RWPE1 (cell line): Measurements from ENCODE around the gene FLNA.

Experiments used
- CTCF ChIA-PET: fragments of 350-600 bp; sonication (Branson Sonifier 250); formaldehyde crosslinking; extraction: SDS; loops from one replicate; lab custom pipeline; 2021; lab: Yijun Ruan, JAX
- POLR2A ChIA-PET: fragments of 400-600 bp; formaldehyde crosslinking; extraction: SDS; loops from one replicate; lab custom pipeline; 2020; ENCODE audit warnings: antibody characterized with exemption; ENCODE audit not compliant: low non-redundant PET; lab: Yijun Ruan, JAX
- DNase-seq: peaks from one replicate; pipeline ENCODE4 v3.0.0; 2012; ENCODE audit warnings: low spot score
- H3K27ac ChIP-seq: fragments of 450-650 bp; 2 replicates; pipeline ENCODE4 v1.5.1; 2017
- TF ChIP-seq, protein P1 (sequence below): fragments of 450-650 bp; conservative IDR thresholded peaks from 2 replicates; pipeline ENCODE4 v1.5.1; 2017; ENCODE audit warnings: low read depth, mild to moderate bottlenecking

The FLNA gene

GRCh38 chrX:154365052-154365600 lies 9.3 kb downstream of the FLNA start:
- peak overlapping the region; percentile 97 for H3K27ac ChIP-seq
- no peak for DNase-seq
- CTCF ChIA-PET, result no interaction called here
- TF ChIP-seq, protein P1, sequence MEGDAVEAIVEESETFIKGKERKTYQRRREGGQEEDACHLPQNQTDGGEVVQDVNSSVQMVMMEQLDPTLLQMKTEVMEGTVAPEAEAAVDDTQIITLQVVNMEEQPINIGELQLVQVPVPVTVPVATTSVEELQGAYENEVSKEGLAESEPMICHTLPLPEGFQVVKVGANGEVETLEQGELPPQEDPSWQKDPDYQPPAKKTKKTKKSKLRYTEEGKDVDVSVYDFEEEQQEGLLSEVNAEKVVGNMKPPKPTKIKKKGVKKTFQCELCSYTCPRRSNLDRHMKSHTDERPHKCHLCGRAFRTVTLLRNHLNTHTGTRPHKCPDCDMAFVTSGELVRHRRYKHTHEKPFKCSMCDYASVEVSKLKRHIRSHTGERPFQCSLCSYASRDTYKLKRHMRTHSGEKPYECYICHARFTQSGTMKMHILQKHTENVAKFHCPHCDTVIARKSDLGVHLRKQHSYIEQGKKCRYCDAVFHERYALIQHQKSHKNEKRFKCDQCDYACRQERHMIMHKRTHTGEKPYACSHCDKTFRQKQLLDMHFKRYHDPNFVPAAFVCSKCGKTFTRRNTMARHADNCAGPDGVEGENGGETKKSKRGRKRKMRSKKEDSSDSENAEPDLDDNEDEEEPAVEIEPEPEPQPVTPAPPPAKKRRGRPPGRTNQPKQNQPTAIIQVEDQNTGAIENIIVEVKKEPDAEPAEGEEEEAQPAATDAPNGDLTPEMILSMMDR, result no peak
- POLR2A ChIA-PET, result no interaction called here

DNA sequence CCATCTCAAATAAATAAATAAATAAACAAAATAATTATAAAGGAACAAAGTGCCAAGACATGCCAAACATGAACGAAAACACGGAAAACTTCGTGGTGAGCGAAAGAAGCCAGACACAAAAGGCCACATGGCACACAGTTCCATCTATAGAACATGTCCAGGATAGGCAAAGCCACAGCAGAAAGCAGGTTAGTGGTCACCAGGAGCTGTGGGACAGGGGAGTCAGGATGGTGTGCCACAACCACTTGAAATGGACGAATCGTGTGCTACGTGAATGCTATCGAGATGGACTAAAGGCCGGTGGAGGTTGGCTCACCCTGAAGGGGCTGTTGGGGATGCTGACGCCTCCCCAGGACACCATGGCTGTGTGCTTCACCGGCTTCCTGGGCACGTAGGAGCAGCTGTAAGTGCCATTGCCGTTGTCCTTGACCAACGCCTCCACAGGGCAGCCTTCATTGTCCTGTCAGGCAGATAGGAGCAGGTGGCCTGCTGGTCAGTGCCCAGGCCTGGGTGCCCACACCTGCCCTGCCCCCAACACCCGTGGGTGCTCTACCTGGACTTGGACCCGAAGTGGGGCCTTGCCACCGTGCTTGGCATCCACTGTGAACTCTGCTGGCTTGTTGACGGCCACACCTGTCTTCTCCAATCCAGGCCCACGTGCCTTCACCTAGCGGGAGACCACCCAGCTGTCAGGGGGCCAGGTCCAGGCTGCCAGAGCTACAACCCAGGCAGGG lies 10.6 kb downstream of the FLNA start:
- peak overlapping the region; percentile 97 for H3K27ac ChIP-seq
- TF ChIP-seq, protein P1, result no peak
- DNase-seq, result no peak
- ChIA-PET POLR2A (no interaction called here), CTCF (no interaction called here)

GRCh38 chrX:154362085-154362742 lies 12.2 kb downstream of the FLNA start:
- ChIA-PET POLR2A (no interaction called here), CTCF (no interaction called here)
- H3K27ac ChIP-seq, result peak overlapping the region; percentile 97

GRCh38 chrX:154360155-154360713 lies 14.2 kb downstream of the FLNA start:
- peak overlapping the region; percentile 97 for H3K27ac ChIP-seq
- CTCF ChIA-PET, result no interaction called here
- no peak for DNase-seq
- POLR2A ChIA-PET, result no interaction called here
- TF ChIP-seq, protein P1, result no peak

More at GRCh38 chrX:154362085-154362742, 12.2 kb downstream of the FLNA start:
- TF ChIP-seq, protein P1, result no peak
- no peak for DNase-seq

GRCh38 chrX:154359362-154360154 lies 14.9 kb downstream of the FLNA start:
- DNase-seq, result no peak
- ChIA-PET POLR2A (no interaction called here), CTCF (no interaction called here)
- TF ChIP-seq, protein P1, result no peak
- peak overlapping the region; percentile 97 for H3K27ac ChIP-seq

DNA sequence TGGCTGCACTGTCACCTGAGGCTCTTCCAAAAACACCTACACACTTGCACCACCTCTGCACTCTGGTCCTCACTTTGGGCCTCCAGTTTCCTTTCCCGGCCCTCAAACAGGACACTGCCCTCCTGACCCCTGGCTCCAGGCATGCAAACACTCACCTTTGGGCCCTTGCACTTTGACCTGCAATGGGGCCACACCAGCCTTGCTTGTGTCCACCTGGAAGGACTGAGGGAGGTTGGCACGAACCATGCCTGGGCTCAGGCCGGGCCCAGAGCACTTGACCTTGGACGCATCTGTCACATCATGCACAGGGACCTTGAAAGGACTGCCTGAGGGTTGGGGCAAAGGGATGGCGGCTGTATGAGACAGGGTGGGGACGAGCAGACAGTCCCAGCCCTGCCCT lies 15.6 kb downstream of the FLNA start:
- ChIA-PET POLR2A (no interaction called here), CTCF (no interaction called here)
- TF ChIP-seq, protein P1, result no peak
- no peak for DNase-seq
- peak overlapping the region; percentile 97 for H3K27ac ChIP-seq
